Measurements from ENCODE around the gene CARMIL1.

Gene CARMIL1

DNA sequence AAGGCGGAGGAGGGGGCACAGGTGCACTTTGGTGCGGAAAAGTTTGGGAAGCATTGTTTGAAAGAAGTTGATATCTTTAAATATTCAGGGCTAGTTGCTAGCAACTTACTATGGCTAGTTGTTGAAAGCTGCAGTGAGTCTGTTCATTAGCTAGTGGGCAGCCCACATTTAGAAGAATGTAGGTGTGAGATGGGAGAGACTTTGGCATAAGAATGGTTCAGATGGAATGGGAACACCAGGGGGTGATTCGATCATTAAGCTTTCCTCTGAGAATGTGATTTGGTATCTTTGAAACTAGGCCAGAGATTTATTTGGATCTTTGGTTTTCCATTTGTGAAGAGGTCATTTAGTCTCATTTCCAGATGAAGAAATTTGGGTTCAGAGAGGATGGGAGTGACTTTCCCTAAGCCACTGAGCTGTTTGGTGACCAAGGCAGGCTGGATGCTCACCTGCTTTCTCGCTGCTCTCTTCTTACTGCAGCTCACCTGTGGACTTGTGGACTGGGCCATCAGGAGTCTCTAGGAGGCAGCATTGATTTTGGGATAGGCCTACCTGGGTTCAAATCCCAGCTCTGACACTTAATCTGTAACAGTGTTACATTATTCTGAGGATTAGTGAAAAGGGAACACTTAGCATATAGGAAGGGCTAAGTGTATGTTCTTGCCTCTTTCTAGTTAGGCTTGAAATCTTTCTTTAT is 62.9 kb downstream of the CARMIL1 start:
- H3K4me3 ChIP-seq (ENCODE audit: low read length), result no peak overlapping the region
- TF ChIP-seq, protein P1, sequence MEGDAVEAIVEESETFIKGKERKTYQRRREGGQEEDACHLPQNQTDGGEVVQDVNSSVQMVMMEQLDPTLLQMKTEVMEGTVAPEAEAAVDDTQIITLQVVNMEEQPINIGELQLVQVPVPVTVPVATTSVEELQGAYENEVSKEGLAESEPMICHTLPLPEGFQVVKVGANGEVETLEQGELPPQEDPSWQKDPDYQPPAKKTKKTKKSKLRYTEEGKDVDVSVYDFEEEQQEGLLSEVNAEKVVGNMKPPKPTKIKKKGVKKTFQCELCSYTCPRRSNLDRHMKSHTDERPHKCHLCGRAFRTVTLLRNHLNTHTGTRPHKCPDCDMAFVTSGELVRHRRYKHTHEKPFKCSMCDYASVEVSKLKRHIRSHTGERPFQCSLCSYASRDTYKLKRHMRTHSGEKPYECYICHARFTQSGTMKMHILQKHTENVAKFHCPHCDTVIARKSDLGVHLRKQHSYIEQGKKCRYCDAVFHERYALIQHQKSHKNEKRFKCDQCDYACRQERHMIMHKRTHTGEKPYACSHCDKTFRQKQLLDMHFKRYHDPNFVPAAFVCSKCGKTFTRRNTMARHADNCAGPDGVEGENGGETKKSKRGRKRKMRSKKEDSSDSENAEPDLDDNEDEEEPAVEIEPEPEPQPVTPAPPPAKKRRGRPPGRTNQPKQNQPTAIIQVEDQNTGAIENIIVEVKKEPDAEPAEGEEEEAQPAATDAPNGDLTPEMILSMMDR (conservative IDR thresholded peaks at IDR 0.05; ENCODE audit: low read length), result no peak
- DNase-seq (ENCODE audit: low read depth), result no peak

DNA sequence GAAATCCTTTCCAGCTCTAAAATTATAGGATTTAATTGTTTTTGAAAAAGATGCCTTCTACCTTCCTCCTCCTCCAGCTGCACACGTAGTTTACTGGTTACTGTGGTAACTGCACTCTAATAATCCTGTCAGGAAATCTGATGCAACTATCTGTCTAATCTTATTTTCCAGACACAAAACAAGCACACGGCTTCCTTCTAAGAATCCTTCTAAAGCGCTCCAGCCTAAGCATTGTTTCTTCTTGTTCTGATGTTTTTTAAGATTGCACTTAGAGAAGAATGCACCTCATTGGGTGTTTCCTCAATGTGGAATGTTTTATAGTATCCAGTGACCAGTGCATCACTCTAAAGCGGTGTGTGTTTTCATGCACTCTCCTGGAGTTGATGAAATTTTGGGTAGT is 63.6 kb downstream of the CARMIL1 start:
- H3K4me3 ChIP-seq (ENCODE audit: low read length), result no peak overlapping the region
- TF ChIP-seq, protein P1 (conservative IDR thresholded peaks at IDR 0.05; ENCODE audit: low read length), result no peak
- DNase-seq (ENCODE audit: low read depth), result peak; percentile 67

DNA sequence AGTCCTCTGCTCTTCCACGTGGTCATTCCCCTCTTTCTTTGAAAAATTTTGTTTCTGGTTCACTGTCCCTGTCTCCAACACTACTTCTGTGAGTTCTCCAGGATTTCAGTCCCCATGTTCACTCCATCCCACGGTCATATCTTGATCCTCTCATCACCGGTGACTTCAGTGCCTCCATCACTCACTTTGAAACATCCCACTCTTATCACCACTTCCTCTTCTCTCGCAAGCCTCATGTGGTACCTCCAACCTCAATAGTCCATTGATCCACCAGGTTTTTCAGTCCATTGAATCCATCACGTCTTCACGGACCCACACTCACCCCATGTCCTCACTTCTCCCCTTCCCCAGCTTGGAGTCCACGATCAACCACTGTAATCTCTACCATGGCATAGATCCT is 64.8 kb downstream of the CARMIL1 start:
- H3K4me3 ChIP-seq (ENCODE audit: low read length), result no peak overlapping the region
- TF ChIP-seq, protein P1 (conservative IDR thresholded peaks at IDR 0.05; ENCODE audit: low read length), result no peak
- DNase-seq (ENCODE audit: low read depth), result no peak

DNA sequence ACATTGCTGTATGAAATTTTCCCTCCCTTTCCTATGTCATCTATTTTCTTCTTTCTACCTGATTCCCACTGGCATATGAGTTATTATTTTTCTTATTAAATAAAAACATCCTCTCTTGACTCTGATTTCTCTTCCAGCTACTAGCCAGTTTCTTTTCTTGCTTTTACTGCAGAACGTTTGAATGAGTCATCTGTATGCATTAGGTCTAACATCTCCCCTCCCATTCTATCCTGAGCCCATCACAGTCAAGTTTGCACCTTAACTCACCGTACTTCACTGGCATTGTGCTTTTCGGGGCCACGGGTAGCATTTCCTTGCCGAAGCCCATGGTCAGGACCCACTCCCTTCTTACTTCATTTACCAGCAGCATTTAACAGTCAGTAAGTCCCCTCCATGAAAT is 65.7 kb downstream of the CARMIL1 start:
- no peak for DNase-seq (ENCODE audit: low read depth)
- no peak overlapping the region for H3K4me3 ChIP-seq (ENCODE audit: low read length)
- TF ChIP-seq, protein P1 (conservative IDR thresholded peaks at IDR 0.05; ENCODE audit: low read length), result no peak

DNA sequence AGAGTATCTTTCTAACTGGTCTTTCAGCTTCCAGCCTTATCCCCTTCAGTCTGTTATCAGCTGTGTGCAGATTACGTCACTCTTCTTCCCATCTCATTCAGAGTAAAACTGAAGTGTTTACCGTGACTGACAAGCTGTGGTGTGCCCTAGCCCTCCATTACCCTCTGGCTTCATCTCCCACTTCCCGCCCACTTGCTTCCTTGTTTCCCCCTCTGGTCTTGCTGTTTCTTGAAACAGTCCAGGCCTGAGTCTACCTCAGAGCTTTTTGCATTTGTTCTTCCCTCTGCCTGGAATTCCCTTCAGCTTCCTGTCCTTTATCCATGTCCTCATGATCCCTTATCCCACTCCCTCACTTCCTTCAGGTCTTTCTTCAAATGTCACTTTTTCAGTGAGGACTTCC is 66.9 kb downstream of the CARMIL1 start:
- no peak overlapping the region for H3K4me3 ChIP-seq (ENCODE audit: low read length)
- DNase-seq (ENCODE audit: low read depth), result no peak
- TF ChIP-seq, protein P1 (conservative IDR thresholded peaks at IDR 0.05; ENCODE audit: low read length), result no peak

DNA sequence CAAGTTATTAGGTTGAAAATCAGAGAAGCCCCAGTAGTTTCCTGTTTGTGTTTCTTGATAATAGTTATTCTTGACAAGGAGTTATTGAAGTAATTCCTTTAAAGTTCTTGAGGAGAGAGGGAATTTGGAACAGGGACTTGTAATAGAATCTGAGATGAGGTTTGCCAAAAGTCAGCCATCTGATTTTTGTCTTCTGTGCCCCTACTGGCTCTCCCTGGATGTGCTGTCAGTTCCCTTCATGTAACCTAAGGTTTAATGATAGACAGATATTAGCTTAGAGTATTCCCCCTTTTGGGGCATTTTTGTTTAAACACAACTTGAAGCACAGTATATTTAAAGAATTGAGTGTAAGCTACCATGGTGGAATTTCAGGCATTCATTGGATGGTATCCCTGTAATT is 71.4 kb downstream of the CARMIL1 start:
- DNase-seq (ENCODE audit: low read depth), result no peak
- TF ChIP-seq, protein P1 (conservative IDR thresholded peaks at IDR 0.05; ENCODE audit: low read length), result no peak
- no peak overlapping the region for H3K4me3 ChIP-seq (ENCODE audit: low read length)

DNA sequence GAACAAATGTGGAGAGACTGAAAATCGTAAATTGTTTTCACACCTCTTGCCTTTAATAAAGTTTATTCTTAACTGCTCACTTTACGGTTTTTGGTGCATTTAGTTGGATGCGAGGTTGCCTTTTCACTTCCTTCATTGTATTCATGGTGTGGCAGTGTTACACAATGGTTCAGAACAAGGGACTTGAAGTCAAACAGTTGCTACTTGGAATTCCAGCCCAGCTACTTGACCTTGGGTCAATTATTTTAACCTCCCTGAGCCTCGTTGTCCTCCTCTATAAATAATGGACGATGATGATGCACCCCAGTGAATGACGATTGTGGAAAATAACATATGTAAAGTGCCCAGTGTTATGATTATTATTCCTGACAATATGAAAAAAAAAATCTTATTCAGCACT is 72.3 kb downstream of the CARMIL1 start:
- no peak for DNase-seq (ENCODE audit: low read depth)
- TF ChIP-seq, protein P1 (conservative IDR thresholded peaks at IDR 0.05; ENCODE audit: low read length), result no peak
- no peak overlapping the region for H3K4me3 ChIP-seq (ENCODE audit: low read length)
